HT-29 (cell line): ENCODE results near the gene PLPP2. TPM values are rescaled to one million over a fixed set of nuclear protein-coding genes. Genes with fewer than 3 reads are reported as not detected.
"Not testable (repeated sequence)": the region's sequence is repeated elsewhere in the genome, so short reads cannot be mapped to it uniquely, and the experiment has no call there.

Experiments used
- DNase-seq: peaks from one replicate; pipeline ENCODE4 v3.0.0-alpha.2; 2015; ENCODE audit warnings: low spot score
- total RNA-seq: library from RNA; depleted of rRNA; stranded (reverse); fragments of >200 nt; shearing (Covaris generic); gene quantifications from 2 replicates; pipeline ENCODE4 v1.2.3, GENCODE V29; 2014; rRNA removed

The PLPP2 gene
- total RNA-seq, 1 experiment from 2014 or later, result 226 TPM

- no peak for DNase-seq
These were observed 19.3 kb downstream of the PLPP2 start for GRCh38 chr19:271856-272255.

GRCh38 chr19:270766-271318 is 20.4 kb downstream of the PLPP2 start:
- DNase-seq, result not testable (repeated sequence)

GRCh38 chr19:269241-269640 is 22.0 kb downstream of the PLPP2 start:
- DNase-seq, result no peak

GRCh38 chr19:262125-262524 is 29.1 kb downstream of the PLPP2 start:
- DNase-seq, result no peak

GRCh38 chr19:256804-257203 is 34.4 kb downstream of the PLPP2 start:
- not testable (repeated sequence) for DNase-seq

- DNase-seq, result not testable (repeated sequence)
These were observed 38.6 kb downstream of the PLPP2 start for GRCh38 chr19:252421-253186.

- no peak for DNase-seq
These were observed 44.7 kb downstream of the PLPP2 start for GRCh38 chr19:246551-246950.

GRCh38 chr19:245900-246299 is 45.3 kb downstream of the PLPP2 start:
- not testable (repeated sequence) for DNase-seq

DNA sequence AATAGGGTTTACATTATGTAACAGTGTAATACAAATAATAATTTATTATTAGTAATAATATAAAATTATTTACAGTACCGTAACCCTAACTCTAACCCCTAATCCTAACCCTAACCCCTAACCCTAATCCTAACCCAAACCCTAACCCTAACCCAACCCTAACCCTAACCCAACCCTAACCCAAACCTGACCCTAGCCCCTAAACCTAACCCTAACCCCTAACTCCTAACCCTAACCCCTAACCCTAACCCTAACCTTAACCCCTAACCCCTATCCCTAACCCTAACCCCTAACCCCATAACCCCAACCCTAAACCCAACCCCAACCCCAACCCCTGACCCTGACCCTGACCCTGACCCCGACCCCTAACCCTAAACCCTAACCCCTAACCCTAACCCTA is 45.7 kb downstream of the PLPP2 start:
- DNase-seq, result no peak

Other genes starting within 250 kb of the PLPP2 start
- gene OR4F17, start 184.3 kb downstream of the PLPP2 start, total RNA-seq, result not detected in 2 replicates
- 20.8 and 29.8 TPM in 2 replicates for gene MIER2, start 53.4 kb upstream of the PLPP2 start, total RNA-seq
- gene C2CD4C, start 117.7 kb upstream of the PLPP2 start, total RNA-seq, result 0.58 TPM in 1 of 2 replicates, not detected in the other
- 0.29 TPM in 1 of 2 replicates, not detected in the other for gene SHC2, start 169.6 kb upstream of the PLPP2 start, total RNA-seq
- gene MADCAM1, start 205.1 kb upstream of the PLPP2 start, total RNA-seq, result 0.31 TPM in 1 of 2 replicates, not detected in the other
- gene TPGS1, start 216.1 kb upstream of the PLPP2 start, total RNA-seq, result 25.8 and 32.9 TPM in 2 replicates
- gene CDC34, start 240.4 kb upstream of the PLPP2 start, total RNA-seq, result 151 and 167 TPM in 2 replicates